HepG2 (cell line): ENCODE data around the gene SCFD1. TPM values are rescaled to one million over a fixed set of nuclear protein-coding genes. Genes with fewer than 3 reads are reported as not detected.
A peak's percentile ranks its signal among the peaks of the same experiment; 100 is the strongest.

ENCODE experiments used
- BRF2 ChIP-seq: sonication (generic); formaldehyde crosslinking; IDR thresholded peaks from 2 replicates; pipeline ENCODE4 v1.8.1; 2022; ENCODE audit warnings: mild to moderate bottlenecking, missing genetic modification reagents
- JARID2 ChIP-seq: sonication (generic); formaldehyde crosslinking; IDR thresholded peaks from 2 replicates; pipeline ENCODE4 v1.8.1; 2023; ENCODE audit warnings: missing genetic modification reagents, inconsistent platforms; ENCODE audit not compliant: insufficient replicate concordance
- MAZ ChIP-seq, 2 experiments: sonication (generic) in 1 of 2; formaldehyde crosslinking in 1 of 2; IDR thresholded peaks; 2 replicates each; pipeline versions ENCODE4 v1.5.0 to v1.6.1; 2012 to 2020; ENCODE audit warnings: low read depth in 2 of 2, mild to moderate bottlenecking in 2 of 2, borderline replicate concordance in 1 of 2, improper control_type of control experiment in 1 of 2, low read length in 1 of 2, missing genetic modification reagents in 1 of 2, moderate library complexity in 1 of 2
- NFE2L2 ChIP-seq: fragments of 150-350 bp; IDR thresholded peaks from 2 replicates; pipeline ENCODE4 v1.6.1; 2014; ENCODE audit warnings: low read length
- PATZ1 ChIP-seq: sonication (generic); formaldehyde crosslinking; IDR thresholded peaks from 2 replicates; pipeline ENCODE4 v1.4.0; 2020; ENCODE audit warnings: missing genetic modification reagents
- RBM22 ChIP-seq: fragments of 200-400 bp; formaldehyde crosslinking; optimal IDR thresholded peaks from 2 replicates; pipeline ENCODE3; 2017; ENCODE audit warnings: mild to moderate bottlenecking, low read length, moderate library complexity
- RBM39 ChIP-seq: fragments of 200-400 bp; formaldehyde crosslinking; IDR thresholded peaks from one replicate; pipeline ENCODE4 v1.6.1; 2018; ENCODE audit warnings: antibody characterized with exemption, mild to moderate bottlenecking, low read depth, low read length; ENCODE audit not compliant: poor library complexity, severe bottlenecking
- RCOR2 ChIP-seq: IDR thresholded peaks from 2 replicates; pipeline ENCODE4 v1.6.1; 2016; ENCODE audit warnings: missing biosample characterization, missing genetic modification reagents
- RFXANK ChIP-seq: IDR thresholded peaks from 2 replicates; pipeline ENCODE4 v1.6.1; 2016
- THYN1 ChIP-seq: sonication (generic); formaldehyde crosslinking; IDR thresholded peaks from 2 replicates; pipeline ENCODE4 v1.8.1; 2023; ENCODE audit warnings: low read depth, mild to moderate bottlenecking, moderate library complexity, missing genetic modification reagents, borderline replicate concordance
- ZFP91 ChIP-seq: sonication (generic); formaldehyde crosslinking; IDR thresholded peaks from 2 replicates; pipeline ENCODE4 v1.9.0; 2022; ENCODE audit warnings: missing genetic modification reagents, mild to moderate bottlenecking, borderline replicate concordance
- ZNF205 ChIP-seq: IDR thresholded peaks from 2 replicates; pipeline ENCODE4 v1.6.1; 2018; ENCODE audit warnings: missing biosample characterization, missing genetic modification reagents
- ZNF354B ChIP-seq: sonication (generic); formaldehyde crosslinking; IDR thresholded peaks from 2 replicates; pipeline ENCODE4 v1.8.0; 2022; ENCODE audit warnings: mild to moderate bottlenecking, missing genetic modification reagents
- ZNF362 ChIP-seq: sonication (generic); formaldehyde crosslinking; IDR thresholded peaks from 2 replicates; pipeline ENCODE4 v1.4.0; 2020; ENCODE audit warnings: missing genetic modification reagents, mild to moderate bottlenecking, borderline replicate concordance
- ZNF432 ChIP-seq: sonication (generic); formaldehyde crosslinking; IDR thresholded peaks from 2 replicates; pipeline ENCODE4 v1.5.0; 2020; ENCODE audit warnings: missing genetic modification reagents, mild to moderate bottlenecking, borderline replicate concordance
- ZNF746 ChIP-seq: sonication (generic); formaldehyde crosslinking; IDR thresholded peaks from 2 replicates; pipeline ENCODE4 v1.8.0; 2022; ENCODE audit warnings: mild to moderate bottlenecking, missing genetic modification reagents
- polyA plus RNA-seq, 8 experiments: library from polyadenylated mRNA; depleted of rRNA in 3 of 8; stranded (reverse) in 7 of 8; unstranded in 1 of 8; fragments of >200 nt; fragmentation: Illumina TruSeq in 4 of 8; extraction: Trizol in 4 of 8; gene quantifications; 2 replicates each; pipeline versions ENCODE4 v1.2.1 to v1.2.3, GENCODE V29; 2011 to 2016; ENCODE audit warnings: low read depth in 4 of 8, missing spikeins in 1 of 8, mixed read lengths in 1 of 8; ENCODE audit not compliant: insufficient read depth in 1 of 8
- total RNA-seq, 5 experiments: library from RNA; depleted of rRNA; stranded (reverse); fragments of >200 nt; fragmentation: Illumina TruSeq; extraction: Trizol; gene quantifications; 2 replicates each; pipeline ENCODE4 v1.2.3, GENCODE V29; 2016; ENCODE audit warnings: low read depth in 1 of 5
- TF ChIP-seq, protein P1 (sequence below): fragments of 450-650 bp; IDR thresholded peaks from 2 replicates; pipeline ENCODE4 v1.6.1; 2016
- TF ChIP-seq, protein P2 (sequence below): sonication (generic); formaldehyde crosslinking; IDR thresholded peaks from 2 replicates; pipeline ENCODE4 v1.4.0; 2020; ENCODE audit warnings: mild to moderate bottlenecking, missing genetic modification reagents

SCFD1 gene
- total and polyA plus RNA-seq, 2 of the 13 experiments (the other 11 are each of a cell fraction or from before 2014, with no cell fraction given), result 235 to 256 TPM

DNA sequence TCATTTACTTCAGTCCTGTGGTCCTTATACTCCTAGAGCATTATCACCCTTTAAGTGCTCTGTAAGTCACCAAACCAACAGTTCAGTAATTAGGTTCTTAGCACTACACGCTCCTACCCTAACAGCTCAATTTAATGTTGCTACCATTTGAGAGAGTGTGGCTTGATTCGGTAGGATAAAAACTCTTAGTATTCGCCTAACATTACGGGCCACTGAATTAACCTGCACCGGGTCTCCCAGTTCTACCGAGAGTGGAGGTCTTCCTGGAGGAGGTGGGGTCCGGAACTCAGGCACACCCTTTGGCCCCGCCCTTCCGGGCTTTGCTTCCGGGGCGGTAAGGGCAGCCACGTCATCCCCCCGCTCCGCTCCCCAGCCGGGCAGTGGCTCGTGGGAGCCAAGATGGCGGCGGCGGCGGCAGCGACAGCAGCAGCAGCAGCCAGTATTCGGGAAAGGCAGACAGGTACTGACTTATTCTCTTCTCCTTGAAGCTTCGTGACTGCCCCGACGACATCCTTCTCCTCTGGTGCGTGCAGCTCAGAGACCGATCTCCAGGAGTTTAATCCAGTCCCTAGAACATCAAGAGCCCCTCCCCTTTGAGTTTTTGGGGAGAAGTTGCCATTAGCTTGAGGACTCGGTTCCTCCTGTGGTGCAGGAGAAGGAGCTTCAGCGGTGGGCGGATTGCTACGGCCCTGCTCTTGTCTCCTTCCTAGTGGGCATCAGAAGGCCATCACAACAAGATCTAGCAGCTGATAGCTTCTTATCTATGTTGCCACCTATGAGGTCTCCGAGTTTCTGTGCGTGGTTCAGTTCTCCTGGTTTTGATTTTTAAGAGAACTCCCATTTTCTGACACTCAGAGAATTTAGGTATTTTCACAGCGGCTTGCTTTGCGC lies at the start of gene SCFD1 (continued):
- TF ChIP-seq, protein P1, sequence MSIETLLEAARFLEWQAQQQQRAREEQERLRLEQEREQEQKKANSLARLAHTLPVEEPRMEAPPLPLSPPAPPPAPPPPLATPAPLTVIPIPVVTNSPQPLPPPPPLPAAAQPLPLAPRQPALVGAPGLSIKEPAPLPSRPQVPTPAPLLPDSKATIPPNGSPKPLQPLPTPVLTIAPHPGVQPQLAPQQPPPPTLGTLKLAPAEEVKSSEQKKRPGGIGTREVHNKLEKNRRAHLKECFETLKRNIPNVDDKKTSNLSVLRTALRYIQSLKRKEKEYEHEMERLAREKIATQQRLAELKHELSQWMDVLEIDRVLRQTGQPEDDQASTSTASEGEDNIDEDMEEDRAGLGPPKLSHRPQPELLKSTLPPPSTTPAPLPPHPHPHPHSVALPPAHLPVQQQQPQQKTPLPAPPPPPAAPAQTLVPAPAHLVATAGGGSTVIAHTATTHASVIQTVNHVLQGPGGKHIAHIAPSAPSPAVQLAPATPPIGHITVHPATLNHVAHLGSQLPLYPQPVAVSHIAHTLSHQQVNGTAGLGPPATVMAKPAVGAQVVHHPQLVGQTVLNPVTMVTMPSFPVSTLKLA, result 0 out of 2 replicates have a peak, but pooled peaks have one; percentile 59
- TF ChIP-seq ZNF205 (CRISPR knock-in tag) (peak; percentile 93), NFE2L2 (no peak), RBM22 (peak; percentile 97), ZFP91 (peak; percentile 98; the same call in 1 of the 2 replicates), ZNF354B (CRISPR knock-in tag) (peak; percentile 38), JARID2 (CRISPR knock-in tag) (peak; percentile 98), RCOR2 (peak; percentile 83), ZNF746 (CRISPR knock-in tag) (peak; percentile 86; the same call in 1 of the 2 replicates), RBM39 (peak; percentile 99), MAZ (IDR thresholded peaks at IDR 0.05; ENCODE audit: borderline replicate concordance, low read depth, low read length) (peak; percentile 99), MAZ (CRISPR knock-in tag; IDR thresholded peaks at IDR 0.05; ENCODE audit: low read depth) (peak; percentile 98), PATZ1 (CRISPR knock-in tag) (peak; percentile 95), ZNF432 (no peak), THYN1 (no peak; the same call in 1 of the 2 replicates), RFXANK (CRISPR knock-in tag) (peak; percentile 95), BRF2 (peak; percentile 97), ZNF362 (CRISPR knock-in tag) (peak; percentile 63)
- TF ChIP-seq, protein P2, sequence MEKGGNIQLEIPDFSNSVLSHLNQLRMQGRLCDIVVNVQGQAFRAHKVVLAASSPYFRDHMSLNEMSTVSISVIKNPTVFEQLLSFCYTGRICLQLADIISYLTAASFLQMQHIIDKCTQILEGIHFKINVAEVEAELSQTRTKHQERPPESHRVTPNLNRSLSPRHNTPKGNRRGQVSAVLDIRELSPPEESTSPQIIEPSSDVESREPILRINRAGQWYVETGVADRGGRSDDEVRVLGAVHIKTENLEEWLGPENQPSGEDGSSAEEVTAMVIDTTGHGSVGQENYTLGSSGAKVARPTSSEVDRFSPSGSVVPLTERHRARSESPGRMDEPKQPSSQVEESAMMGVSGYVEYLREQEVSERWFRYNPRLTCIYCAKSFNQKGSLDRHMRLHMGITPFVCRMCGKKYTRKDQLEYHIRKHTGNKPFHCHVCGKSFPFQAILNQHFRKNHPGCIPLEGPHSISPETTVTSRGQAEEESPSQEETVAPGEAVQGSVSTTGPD, result peak; percentile 78; the same call in 1 of the 2 replicates
